SK-N-MC (cell line): Measurements from ENCODE around the gene ZNF750.

ENCODE experiments used
- EZH2 ChIP-seq: fragments of 200-600 bp; sonication (generic); IDR thresholded peaks from one replicate; pipeline ENCODE4 v1.6.1; 2017; ENCODE audit warnings: antibody characterized with exemption
- POLR2AphosphoS5 ChIP-seq: IDR thresholded peaks from 2 replicates; pipeline ENCODE4 v1.6.1; 2012; ENCODE audit warnings: mild to moderate bottlenecking, low read depth, low read length, borderline replicate concordance

- TF ChIP-seq EZH2: no peak
- TF ChIP-seq POLR2AphosphoS5: no peak
Observed at GRCh38 chr17:82884341-82884969, 44.6 kb upstream of the ZNF750 start.
